GM19395 (cell line): Measurements from ENCODE around the gene UBASH3A.
A peak's percentile ranks its signal among the peaks of the same experiment; 100 is the strongest.
"Not testable (repeated sequence)": the region's sequence is repeated elsewhere in the genome, so short reads cannot be mapped to it uniquely, and the experiment has no call there.

Experiments used
- ATAC-seq: cut with Tn5 transposase; IDR thresholded peaks from one replicate; pipeline ENCODE4 v1.9.1; 2021; ENCODE audit warnings: mild to moderate bottlenecking, moderate library complexity; ENCODE audit not compliant: unreplicated experiment

Gene UBASH3A

GRCh38 chr21:42465008-42465802, 61.5 kb downstream of the UBASH3A start:
- peak; percentile 27 for ATAC-seq

- peak; percentile 15 for ATAC-seq
Measured at GRCh38 chr21:42465803-42466127, 62.1 kb downstream of the UBASH3A start.

- no peak for ATAC-seq
Measured at GRCh38 chr21:42466700-42467099, 63.0 kb downstream of the UBASH3A start.

- no peak for ATAC-seq
Measured at GRCh38 chr21:42467140-42467983, 63.7 kb downstream of the UBASH3A start.

GRCh38 chr21:42468491-42469131, 64.9 kb downstream of the UBASH3A start:
- no peak for ATAC-seq

- ATAC-seq = peak; percentile 45
Measured at GRCh38 chr21:42469272-42469671, 65.6 kb downstream of the UBASH3A start.

GRCh38 chr21:42469726-42470125, 66.0 kb downstream of the UBASH3A start:
- ATAC-seq = not testable (repeated sequence)

- no peak for ATAC-seq
Measured at GRCh38 chr21:42471206-42471605, 67.5 kb downstream of the UBASH3A start.

GRCh38 chr21:42471716-42472330, 68.1 kb downstream of the UBASH3A start:
- ATAC-seq = no peak

- no peak for ATAC-seq
Measured at GRCh38 chr21:42472521-42472920, 68.8 kb downstream of the UBASH3A start.

GRCh38 chr21:42473498-42474042, 69.9 kb downstream of the UBASH3A start:
- no peak for ATAC-seq

- ATAC-seq = peak; percentile 54
Measured at GRCh38 chr21:42474043-42474831, 70.5 kb downstream of the UBASH3A start.

- ATAC-seq = no peak
Measured at GRCh38 chr21:42475036-42475435, 71.3 kb downstream of the UBASH3A start.

GRCh38 chr21:42475526-42476387, 72.1 kb downstream of the UBASH3A start:
- ATAC-seq = no peak

- no peak for ATAC-seq
Measured at GRCh38 chr21:42476388-42477331, 73.0 kb downstream of the UBASH3A start.

- ATAC-seq = peak; percentile 58
Measured at GRCh38 chr21:42478504-42478903, 74.8 kb downstream of the UBASH3A start.

- no peak for ATAC-seq
Measured at GRCh38 chr21:42479582-42479981, 75.9 kb downstream of the UBASH3A start.

- ATAC-seq = no peak
Measured at GRCh38 chr21:42480736-42481135, 77.0 kb downstream of the UBASH3A start.
